SK-N-MC (cell line): Measurements from ENCODE around the gene NUDT3.

Experiments used
- EZH2 ChIP-seq: fragments of 200-600 bp; sonication (generic); IDR thresholded peaks from one replicate; pipeline ENCODE4 v1.6.1; 2017; ENCODE audit warnings: antibody characterized with exemption
- FOXP2 ChIP-seq: optimal IDR thresholded peaks from 2 replicates; pipeline ENCODE3; 2011; ENCODE audit warnings: mild to moderate bottlenecking, moderate library complexity; ENCODE audit not compliant: insufficient read depth; ENCODE audit errors: extremely low read length, control extremely low read depth
- POLR2AphosphoS5 ChIP-seq: IDR thresholded peaks from 2 replicates; pipeline ENCODE4 v1.6.1; 2012; ENCODE audit warnings: mild to moderate bottlenecking, low read depth, low read length, borderline replicate concordance

DNA sequence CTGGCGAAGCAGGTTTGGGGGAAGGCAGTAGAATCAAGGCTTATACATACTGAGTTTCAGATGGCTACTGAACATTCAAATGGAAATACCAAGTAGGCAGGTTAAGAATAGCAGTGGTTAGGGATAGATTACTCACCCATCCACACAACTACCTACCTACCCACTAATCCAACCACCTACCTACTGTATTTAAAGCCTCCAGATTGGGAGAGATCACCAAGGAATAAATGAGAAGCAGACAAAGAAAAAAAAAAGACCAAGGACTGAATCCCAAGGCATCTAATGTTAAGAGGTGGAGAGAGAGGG, 75.3 kb downstream of the NUDT3 start:
- TF ChIP-seq EZH2 = no peak
- no peak for TF ChIP-seq POLR2AphosphoS5
- no peak for TF ChIP-seq FOXP2
